GM21825 (cell line): ENCODE measurements around the gene MAT1A.
"Not testable (repeated sequence)": the region's sequence is repeated elsewhere in the genome, so short reads cannot be mapped to it uniquely, and the experiment has no call there.

Experiments
- ATAC-seq: cut with Tn5 transposase; IDR thresholded peaks from one replicate; pipeline ENCODE4 v1.9.1; 2021; ENCODE audit warnings: mild to moderate bottlenecking, moderate library complexity; ENCODE audit not compliant: unreplicated experiment

Gene MAT1A

GRCh38 chr10:80289451-80290287 is at the start of gene MAT1A:
MAT1A (minus strand) TSS chr10:80289658; CDS start chr10:80289423, 235 bp downstream.
- ATAC-seq, result no peak

DNA sequence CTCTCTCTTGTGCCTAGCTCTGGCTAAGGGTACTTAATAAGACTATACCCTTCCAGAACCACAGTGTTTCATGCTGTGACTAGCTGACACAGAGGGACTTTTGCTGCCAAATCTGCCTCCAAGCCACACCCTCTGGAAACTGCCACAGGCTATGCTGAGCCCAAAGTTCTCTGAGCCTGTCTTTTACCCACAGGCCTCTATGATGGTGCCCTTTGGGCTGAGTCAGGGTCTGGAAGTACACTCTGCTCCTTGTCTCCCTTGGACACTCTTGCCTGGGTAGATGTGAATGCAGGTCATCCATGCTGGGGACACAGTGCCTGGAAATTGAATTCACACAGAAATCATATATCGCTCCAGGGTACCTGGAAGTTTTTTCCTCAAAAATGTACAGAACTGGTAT is 44.5 kb upstream of the MAT1A start:
- ATAC-seq, result no peak

DNA sequence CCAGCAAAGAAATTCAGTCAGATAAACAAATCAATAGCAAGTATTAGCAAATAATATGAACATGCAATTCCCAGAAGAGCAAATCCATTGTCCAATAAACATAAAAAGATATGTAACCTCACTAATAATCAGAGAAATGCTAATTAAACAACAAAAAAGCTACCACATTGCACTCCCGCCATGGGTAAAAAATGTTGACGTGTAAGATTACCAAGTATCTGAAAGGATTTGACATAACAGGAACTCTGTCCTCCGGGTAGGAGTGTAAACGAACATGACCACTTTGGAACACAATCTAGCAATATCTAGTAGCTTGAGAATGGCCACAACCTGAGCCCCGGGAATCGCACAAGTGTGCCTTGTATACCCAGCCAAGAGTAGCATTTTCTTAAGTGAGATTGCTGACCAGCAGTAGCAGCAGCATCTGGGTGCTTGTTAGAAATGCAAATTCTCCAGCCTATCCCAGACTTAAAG is 35.5 kb upstream of the MAT1A start:
- no peak for ATAC-seq

GRCh38 chr10:80324086-80324485 is 34.6 kb upstream of the MAT1A start:
- ATAC-seq, result no peak

GRCh38 chr10:80323311-80323710 is 33.9 kb upstream of the MAT1A start:
- ATAC-seq, result no peak

GRCh38 chr10:80322711-80323110 is 33.3 kb upstream of the MAT1A start:
- no peak for ATAC-seq

- no peak for ATAC-seq
Observed at GRCh38 chr10:80322158-80322557, 32.7 kb upstream of the MAT1A start.

- ATAC-seq, result no peak
Observed at GRCh38 chr10:80321183-80321582, 31.7 kb upstream of the MAT1A start.

GRCh38 chr10:80320377-80320776 is 30.9 kb upstream of the MAT1A start:
- no peak for ATAC-seq

GRCh38 chr10:80319725-80320290 is 30.4 kb upstream of the MAT1A start:
- no peak for ATAC-seq

DNA sequence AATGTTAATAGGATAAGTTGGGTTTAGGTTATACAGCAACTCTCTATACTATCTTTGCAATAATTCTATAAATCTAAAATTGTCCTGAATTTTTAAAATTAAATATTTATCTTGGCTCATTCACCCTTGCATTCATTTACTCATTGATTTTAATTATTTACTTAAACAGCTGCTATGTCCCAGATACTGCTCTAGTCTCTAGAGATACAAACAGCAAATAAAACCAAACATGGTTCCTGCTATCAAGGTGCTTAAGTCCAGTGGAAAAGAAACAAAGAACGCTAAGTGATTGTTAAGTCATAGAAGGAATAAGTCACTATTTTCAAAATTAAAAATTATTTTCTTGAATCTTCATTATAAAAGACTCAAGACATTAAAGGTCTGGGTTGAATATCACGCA is 29.9 kb upstream of the MAT1A start:
- no peak for ATAC-seq

DNA sequence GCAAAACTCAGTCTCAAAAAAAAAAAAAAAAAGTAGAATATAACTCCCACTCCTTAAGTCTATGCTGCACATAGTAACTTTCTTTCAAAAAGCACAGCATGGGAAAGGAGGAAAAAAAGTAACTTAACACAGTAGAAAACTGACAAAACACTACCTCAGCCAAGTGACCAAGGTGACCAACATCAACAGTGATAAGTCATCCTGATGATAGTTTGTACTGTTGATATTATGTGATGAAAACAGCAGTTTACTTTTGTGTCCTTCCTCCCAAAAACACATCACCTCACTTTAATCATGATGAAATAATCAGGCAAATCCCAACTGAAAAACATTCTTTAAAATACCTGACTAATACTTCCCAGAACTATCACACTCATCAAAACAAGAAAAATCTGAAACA is 29.3 kb upstream of the MAT1A start:
- no peak for ATAC-seq

DNA sequence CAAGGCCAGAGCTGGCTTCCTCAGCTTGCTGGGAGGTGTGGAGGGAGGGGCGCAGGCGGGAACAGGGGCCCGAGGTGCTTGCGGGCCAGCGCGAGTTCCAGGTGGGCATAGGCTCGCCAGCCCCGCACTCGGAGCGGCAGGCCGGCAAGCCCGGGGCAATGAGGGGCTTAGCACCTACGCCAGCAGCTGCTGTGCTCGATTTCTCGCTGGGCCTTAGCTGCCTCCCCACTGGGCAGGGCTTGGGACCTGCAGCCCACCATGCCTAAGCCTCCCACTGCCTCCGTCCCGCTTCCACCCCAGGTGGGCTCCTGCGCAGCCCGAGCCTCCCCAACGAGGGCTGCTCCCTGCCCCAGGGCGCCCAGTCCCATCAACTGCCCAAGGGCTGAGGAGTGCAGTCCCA is 25.9 kb upstream of the MAT1A start:
- ATAC-seq, result no peak

- ATAC-seq, result no peak
Observed at GRCh38 chr10:80313523-80313922, 24.1 kb upstream of the MAT1A start.

DNA sequence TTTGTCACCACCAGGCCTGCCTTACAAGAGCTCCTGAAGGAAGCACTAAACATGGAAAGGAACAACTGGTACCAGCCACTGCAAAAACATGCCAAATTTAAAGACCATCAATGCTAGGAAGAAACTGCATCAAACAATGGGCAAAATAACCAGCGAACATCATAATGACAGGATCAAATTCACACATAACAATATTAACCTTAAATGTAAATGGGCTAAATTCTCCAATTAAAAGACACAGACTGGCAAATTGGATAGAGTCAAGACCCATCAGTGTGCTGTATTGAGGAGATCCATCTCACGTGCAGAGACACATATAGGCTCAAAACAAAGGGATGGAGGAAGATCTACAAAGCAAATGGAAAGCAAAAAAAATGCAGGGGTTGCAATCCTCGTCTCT is 16.5 kb upstream of the MAT1A start:
- not testable (repeated sequence) for ATAC-seq

DNA sequence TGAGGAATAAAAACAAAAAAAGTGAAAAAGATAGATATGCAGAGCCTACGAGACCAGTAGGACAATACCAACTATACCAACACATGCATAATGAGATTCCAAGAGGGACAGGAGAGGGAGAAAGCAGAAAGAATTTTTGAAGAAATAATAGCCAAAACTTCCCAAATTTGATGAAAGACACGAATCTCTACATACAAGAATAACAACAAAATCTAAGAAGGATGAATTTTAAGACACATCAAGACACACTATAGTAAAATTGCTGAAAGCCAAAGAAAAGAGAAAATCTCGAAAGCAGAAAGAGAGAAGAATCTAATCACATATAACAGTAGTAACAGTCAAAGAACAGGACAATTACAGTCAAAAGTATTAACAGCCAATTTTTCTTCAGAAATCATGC is 7.5 kb upstream of the MAT1A start:
- ATAC-seq, result no peak

DNA sequence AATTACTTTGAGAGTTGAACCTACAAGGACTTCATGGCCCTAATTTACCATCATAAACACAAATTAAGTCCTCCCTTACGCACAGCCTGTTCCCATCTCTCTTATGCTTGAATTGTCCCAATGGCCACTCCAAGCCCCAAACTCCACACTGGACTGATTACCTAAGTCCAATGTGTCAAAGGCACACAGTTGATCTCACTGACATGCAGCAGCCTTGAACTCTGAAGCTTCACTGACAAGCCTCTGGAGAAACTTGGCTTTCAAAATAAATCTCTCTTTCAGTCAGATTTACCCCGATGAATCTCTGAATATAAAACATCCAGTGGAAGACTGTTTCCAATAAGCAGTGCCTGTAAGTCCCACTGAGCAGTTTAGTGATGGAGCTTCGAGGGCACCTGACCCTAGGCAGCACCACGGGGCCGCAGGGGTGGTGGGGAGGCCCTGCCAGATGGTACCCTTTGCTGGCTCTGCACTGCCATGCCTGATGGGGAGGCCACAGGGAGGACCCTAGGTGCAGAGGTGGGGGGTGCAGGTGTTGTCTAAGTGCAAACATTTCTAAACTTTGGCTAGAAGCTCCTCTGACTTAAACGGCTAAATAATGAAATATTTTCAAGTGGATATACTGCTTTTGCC is 3.3 kb upstream of the MAT1A start:
- no peak for ATAC-seq

- no peak for ATAC-seq
Observed at GRCh38 chr10:80290474-80291220, 1.2 kb upstream of the MAT1A start.

DNA sequence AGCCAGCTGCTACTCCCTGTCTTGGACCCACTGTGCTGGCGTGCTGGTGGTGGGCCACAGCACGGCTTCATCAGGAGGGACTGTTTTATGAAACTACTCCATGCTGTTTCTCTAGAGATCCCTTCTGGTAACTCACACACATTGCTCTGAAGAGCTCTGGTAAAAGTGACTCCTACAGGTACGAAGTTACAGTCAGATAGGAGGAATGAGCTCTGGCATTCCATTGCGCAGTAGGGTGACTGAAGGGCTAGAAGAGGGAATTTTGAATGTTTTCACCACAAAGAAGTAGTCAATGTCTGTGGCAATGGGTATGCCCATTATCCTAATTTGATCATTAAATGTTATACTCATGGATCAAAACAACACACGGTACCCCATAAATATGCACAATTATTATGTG is 609 bp downstream of the MAT1A start:
- no peak for ATAC-seq

GRCh38 chr10:80284522-80284921 is 4.9 kb downstream of the MAT1A start:
- no peak for ATAC-seq

GRCh38 chr10:80283536-80284199 is 5.8 kb downstream of the MAT1A start:
- ATAC-seq, result no peak
